Osteoblast (primary cell): Measurements from ENCODE around the gene NCKAP1. TPM values are rescaled to one million over a fixed set of nuclear protein-coding genes. Genes with fewer than 3 reads are reported as not detected.
A peak's percentile ranks its signal among the peaks of the same experiment; 100 is the strongest.

ENCODE experiments used
- DNase-seq: peaks from one replicate; pipeline ENCODE4 v3.0.0; 2011; ENCODE audit warnings: low spot score, mixed read lengths; ENCODE audit not compliant: insufficient read length; ENCODE audit errors: missing footprints
- H2AFZ ChIP-seq: 2 replicates; pipeline ENCODE4 v1.6.0; 2011; ENCODE audit warnings: mild to moderate bottlenecking, low read length
- H3K27ac ChIP-seq: 2 replicates; pipeline ENCODE4 v1.5.1; 2011; ENCODE audit warnings: mild to moderate bottlenecking, low read depth, low read length, moderate library complexity
- H3K27me3 ChIP-seq: 2 replicates; pipeline ENCODE4 v1.6.0; 2012; ENCODE audit warnings: mild to moderate bottlenecking, control low read depth, inconsistent platforms, low read length, moderate library complexity; ENCODE audit not compliant: insufficient read depth
- H3K36me3 ChIP-seq: 2 replicates; pipeline ENCODE4 v1.5.1; 2011; ENCODE audit warnings: mild to moderate bottlenecking, low read length, control low read depth, moderate library complexity; ENCODE audit not compliant: insufficient read depth
- H3K4me1 ChIP-seq: 2 replicates; pipeline ENCODE4 v1.5.1; 2011; ENCODE audit warnings: mild to moderate bottlenecking, low read length, control low read depth, moderate library complexity; ENCODE audit not compliant: insufficient read depth
- H3K4me2 ChIP-seq: 2 replicates; pipeline ENCODE4 v1.6.0; 2011; ENCODE audit warnings: mild to moderate bottlenecking, low read length; ENCODE audit not compliant: insufficient read depth
- H3K4me3 ChIP-seq: fragments of 200-600 bp; sonication (generic); 3 replicates; pipeline ENCODE4 v1.5.1; 2012; ENCODE audit warnings: mild to moderate bottlenecking, low read length, inconsistent platforms; ENCODE audit not compliant: insufficient read depth
- H3K79me2 ChIP-seq: 2 replicates; pipeline ENCODE4 v1.6.0; 2012; ENCODE audit warnings: mild to moderate bottlenecking, low read length, control low read depth, inconsistent platforms; ENCODE audit not compliant: insufficient read depth
- H3K9me3 ChIP-seq: 2 replicates; pipeline ENCODE4 v1.5.1; 2011; ENCODE audit warnings: low read depth, low read length, control low read depth
- H4K20me1 ChIP-seq: 2 replicates; pipeline ENCODE4 v1.6.0; 2012; ENCODE audit warnings: mild to moderate bottlenecking, low read length, control low read depth; ENCODE audit not compliant: insufficient read depth
- CTCF ChIP-seq: IDR thresholded peaks from 2 replicates; pipeline ENCODE4 v1.5.1; 2011; ENCODE audit warnings: mild to moderate bottlenecking, low read depth, low read length, moderate library complexity; ENCODE audit errors: extremely low read depth
- total RNA-seq: library from RNA; depleted of rRNA; stranded (reverse); fragments of >200 nt; gene quantifications from 2 replicates; pipeline ENCODE4 v1.2.3, GENCODE V29; 2012

NCKAP1 gene
- total RNA-seq, 1 donor, result 209 TPM

GRCh38 chr2:182915369-182916326 is 122.6 kb downstream of the NCKAP1 start:
- peak overlapping the region; percentile 28 for H3K4me2 ChIP-seq
- peaks cover 17% of the 10 kb centered on the region for H3K36me3 ChIP-seq
- H3K79me2 ChIP-seq, result no peaks in the 10 kb centered on the region
- DNase-seq, result peak; percentile 85
- H3K27ac ChIP-seq, result peak overlapping the region; percentile 33
- H3K27me3 ChIP-seq, result no peaks in the 10 kb centered on the region
- no peak overlapping the region for H2AFZ ChIP-seq
- peaks cover 26% of the 10 kb centered on the region for H3K4me1 ChIP-seq
- TF ChIP-seq CTCF, result no peak
- H3K4me3 ChIP-seq, result no peak overlapping the region
- no peaks in the 10 kb centered on the region for H3K9me3 ChIP-seq
- H4K20me1 ChIP-seq, result peaks cover 4% of the 10 kb centered on the region

- DNase-seq, result no peak
- H3K9me3 ChIP-seq, result no peaks in the 10 kb centered on the region
- no peak overlapping the region for H3K4me2 ChIP-seq
- H3K36me3 ChIP-seq, result peaks cover 23% of the 10 kb centered on the region
- no peak overlapping the region for H3K4me3 ChIP-seq
- H3K79me2 ChIP-seq, result no peaks in the 10 kb centered on the region
- H3K4me1 ChIP-seq, result peaks cover 26% of the 10 kb centered on the region
- H3K27ac ChIP-seq, result peak overlapping the region; percentile 33
- no peak overlapping the region for H2AFZ ChIP-seq
- H4K20me1 ChIP-seq, result peaks cover 4% of the 10 kb centered on the region
- H3K27me3 ChIP-seq, result no peaks in the 10 kb centered on the region
- no peak for TF ChIP-seq CTCF
These were observed 123.4 kb downstream of the NCKAP1 start for GRCh38 chr2:182914852-182915251.

GRCh38 chr2:182913064-182913463 is 125.2 kb downstream of the NCKAP1 start:
- DNase-seq, result no peak
- H4K20me1 ChIP-seq, result peaks cover 4% of the 10 kb centered on the region
- H3K36me3 ChIP-seq, result peaks cover 23% of the 10 kb centered on the region
- H2AFZ ChIP-seq, result no peak overlapping the region
- H3K4me1 ChIP-seq, result peaks cover 21% of the 10 kb centered on the region
- no peaks in the 10 kb centered on the region for H3K27me3 ChIP-seq
- H3K9me3 ChIP-seq, result no peaks in the 10 kb centered on the region
- no peak overlapping the region for H3K4me3 ChIP-seq
- TF ChIP-seq CTCF, result no peak
- H3K4me2 ChIP-seq, result no peak overlapping the region
- H3K79me2 ChIP-seq, result no peaks in the 10 kb centered on the region
- H3K27ac ChIP-seq, result no peak overlapping the region

GRCh38 chr2:182912518-182912915 is 125.7 kb downstream of the NCKAP1 start:
- no peak overlapping the region for H3K27ac ChIP-seq
- H3K36me3 ChIP-seq, result peaks cover 23% of the 10 kb centered on the region
- no peaks in the 10 kb centered on the region for H3K27me3 ChIP-seq
- no peak overlapping the region for H3K4me3 ChIP-seq
- no peaks in the 10 kb centered on the region for H3K79me2 ChIP-seq
- H3K4me1 ChIP-seq, result peaks cover 17% of the 10 kb centered on the region
- H2AFZ ChIP-seq, result no peak overlapping the region
- H3K4me2 ChIP-seq, result no peak overlapping the region
- no peak for TF ChIP-seq CTCF
- DNase-seq, result no peak
- no peaks in the 10 kb centered on the region for H3K9me3 ChIP-seq
- H4K20me1 ChIP-seq, result peaks cover 4% of the 10 kb centered on the region
